Spinal cord (tissue), 10 donors: Measurements from ENCODE around the gene EPHB3. TPM values are rescaled to one million over a fixed set of nuclear protein-coding genes. Genes with fewer than 3 reads are reported as not detected.
A peak's percentile ranks its signal among the peaks of the same experiment; 100 is the strongest.

ENCODE experiments used
- DNase-seq, 6 donors: peaks; one replicate each; pipeline versions ENCODE4 v3.0.0 to v3.0.0-alpha.2; 2013 to 2015; ENCODE audit warnings: low spot score in 6 of 6, low read depth in 4 of 6
- H3K27ac ChIP-seq: one replicate; pipeline ENCODE4 v1.5.1; 2013; ENCODE audit warnings: low read depth, low read length, control low read depth
- H3K27me3 ChIP-seq: one replicate; pipeline ENCODE4 v1.6.1; 2013; ENCODE audit warnings: low read length; ENCODE audit not compliant: control insufficient read depth, insufficient read depth
- H3K36me3 ChIP-seq: one replicate; pipeline ENCODE4 v1.6.1; 2013; ENCODE audit warnings: low read length; ENCODE audit not compliant: control insufficient read depth, insufficient read depth
- H3K4me1 ChIP-seq: one replicate; pipeline ENCODE4 v1.6.1; 2013; ENCODE audit warnings: low read length; ENCODE audit not compliant: control insufficient read depth, insufficient read depth
- H3K4me3 ChIP-seq: one replicate; pipeline ENCODE4 v1.5.1; 2013; ENCODE audit warnings: low read depth, low read length, control low read depth
- H3K9me3 ChIP-seq: one replicate; pipeline ENCODE4 v1.6.1; 2013; ENCODE audit warnings: low read length; ENCODE audit not compliant: control insufficient read depth, insufficient read depth
- WGBS: methylation state at CpG from one replicate; pipeline ENCODE4 v1.1.5; 2013; ENCODE audit warnings: missing lambda C conversion rate; ENCODE audit not compliant: insufficient coverage; 5-methylcytosine and 5-hydroxymethylcytosine counted together
- polyA plus RNA-seq, 2 donors: library from polyadenylated mRNA; unstranded; fragments of 120-200 nt; gene quantifications; one replicate each; pipeline ENCODE4 v1.2.1, GENCODE V29; 2013; ENCODE audit not compliant: insufficient read length in 2 of 2
- total RNA-seq, 2 donors: library from RNA; depleted of rRNA in 1 of 2; stranded (reverse); fragments of 120-200 nt in 1 of 2; fragments of >200 nt in 1 of 2; gene quantifications; one replicate each; pipeline versions ENCODE4 v1.2.3 to v1.2.4, GENCODE V29; 2013 to 2014
- donor health status: healthy.

EPHB3 gene
- total and polyA plus RNA-seq, 4 donors, result 9.3 to 35.2 (median 18.6) TPM

GRCh38 chr3:184577546-184577945 is 16.0 kb downstream of the EPHB3 start:
- 95% methylated on average over 12 of the region's 15 CpGs for WGBS
- Histone ChIP-seq H3K4me3 (no peak overlapping the region), H3K27ac (no peak overlapping the region), H3K4me1 (peaks cover 43% of the 10 kb centered on the region), H3K27me3 (peaks cover 2% of the 10 kb centered on the region), H3K9me3 (no peaks in the 10 kb centered on the region), H3K36me3 (peaks cover 96% of the 10 kb centered on the region)
- DNase-seq, result no peak

GRCh38 chr3:184578218-184578617 is 16.6 kb downstream of the EPHB3 start:
- WGBS, result 77% methylated on average over 7 of the region's 7 CpGs
- Histone ChIP-seq H3K4me1 (peaks cover 43% of the 10 kb centered on the region), H3K4me3 (no peak overlapping the region), H3K9me3 (no peaks in the 10 kb centered on the region), H3K36me3 (peaks cover 91% of the 10 kb centered on the region), H3K27me3 (no peaks in the 10 kb centered on the region), H3K27ac (no peak overlapping the region)
- DNase-seq, result no peak

GRCh38 chr3:184578822-184579221 is 17.2 kb downstream of the EPHB3 start:
- no peak for DNase-seq
- no peaks in the 10 kb centered on the region for H3K27me3 ChIP-seq
- WGBS, result 47% methylated on average over 7 of the region's 7 CpGs
- H3K9me3 ChIP-seq, result no peaks in the 10 kb centered on the region
- H3K36me3 ChIP-seq, result peaks cover 86% of the 10 kb centered on the region
- no peak overlapping the region for H3K4me3 ChIP-seq
- no peak overlapping the region for H3K27ac ChIP-seq
- peaks cover 40% of the 10 kb centered on the region for H3K4me1 ChIP-seq

- H3K4me1 ChIP-seq, result peaks cover 40% of the 10 kb centered on the region
- H3K27ac ChIP-seq, result no peak overlapping the region
- no peaks in the 10 kb centered on the region for H3K27me3 ChIP-seq
- peaks cover 79% of the 10 kb centered on the region for H3K36me3 ChIP-seq
- WGBS, result 91% methylated on average over 21 of the region's 22 CpGs
- no peak overlapping the region for H3K4me3 ChIP-seq
- DNase-seq, result no peak
- no peaks in the 10 kb centered on the region for H3K9me3 ChIP-seq
These were observed 17.9 kb downstream of the EPHB3 start for GRCh38 chr3:184579513-184579912.

DNA sequence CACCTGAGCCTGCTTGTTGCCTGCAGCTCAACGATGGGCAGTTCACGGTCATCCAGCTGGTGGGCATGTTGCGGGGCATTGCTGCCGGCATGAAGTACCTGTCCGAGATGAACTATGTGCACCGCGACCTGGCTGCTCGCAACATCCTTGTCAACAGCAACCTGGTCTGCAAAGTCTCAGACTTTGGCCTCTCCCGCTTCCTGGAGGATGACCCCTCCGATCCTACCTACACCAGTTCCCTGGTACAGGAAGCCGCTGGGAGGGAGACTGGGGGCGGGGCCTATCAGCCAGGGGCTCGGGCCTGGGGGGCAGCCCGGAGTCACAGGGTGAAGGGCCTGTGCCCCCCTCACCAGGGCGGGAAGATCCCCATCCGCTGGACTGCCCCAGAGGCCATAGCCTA is 18.8 kb downstream of the EPHB3 start:
- H3K27ac ChIP-seq, result no peak overlapping the region

DNA sequence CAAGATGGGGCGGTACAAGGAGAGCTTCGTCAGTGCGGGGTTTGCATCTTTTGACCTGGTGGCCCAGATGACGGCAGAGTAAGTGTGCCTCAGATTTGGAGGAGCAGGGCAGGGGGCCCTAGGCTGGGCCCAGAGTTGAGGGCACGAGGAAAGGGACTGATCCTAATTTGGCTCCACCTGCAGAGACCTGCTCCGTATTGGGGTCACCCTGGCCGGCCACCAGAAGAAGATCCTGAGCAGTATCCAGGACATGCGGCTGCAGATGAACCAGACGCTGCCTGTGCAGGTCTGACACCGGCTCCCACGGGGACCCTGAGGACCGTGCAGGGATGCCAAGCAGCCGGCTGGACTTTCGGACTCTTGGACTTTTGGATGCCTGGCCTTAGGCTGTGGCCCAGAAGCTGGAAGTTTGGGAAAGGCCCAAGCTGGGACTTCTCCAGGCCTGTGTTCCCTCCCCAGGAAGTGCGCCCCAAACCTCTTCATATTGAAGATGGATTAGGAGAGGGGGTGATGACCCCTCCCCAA is 19.8 kb downstream of the EPHB3 start:
- Histone ChIP-seq H3K36me3 (peaks cover 62% of the 10 kb centered on the region), H3K9me3 (no peaks in the 10 kb centered on the region), H3K4me1 (peaks cover 34% of the 10 kb centered on the region), H3K27me3 (no peaks in the 10 kb centered on the region), H3K4me3 (no peak overlapping the region), H3K27ac (no peak overlapping the region)
- WGBS, result 81% methylated on average over 14 of the region's 15 CpGs
- DNase-seq, result no peak

More for the DNA sequence above, 18.8 kb downstream of the EPHB3 start:
- no peak for DNase-seq
- H3K27me3 ChIP-seq, result no peaks in the 10 kb centered on the region
- H3K4me1 ChIP-seq, result peaks cover 34% of the 10 kb centered on the region
- no peak overlapping the region for H3K4me3 ChIP-seq
- 88% methylated on average over 16 of the region's 16 CpGs for WGBS
- no peaks in the 10 kb centered on the region for H3K9me3 ChIP-seq
- peaks cover 72% of the 10 kb centered on the region for H3K36me3 ChIP-seq

DNA sequence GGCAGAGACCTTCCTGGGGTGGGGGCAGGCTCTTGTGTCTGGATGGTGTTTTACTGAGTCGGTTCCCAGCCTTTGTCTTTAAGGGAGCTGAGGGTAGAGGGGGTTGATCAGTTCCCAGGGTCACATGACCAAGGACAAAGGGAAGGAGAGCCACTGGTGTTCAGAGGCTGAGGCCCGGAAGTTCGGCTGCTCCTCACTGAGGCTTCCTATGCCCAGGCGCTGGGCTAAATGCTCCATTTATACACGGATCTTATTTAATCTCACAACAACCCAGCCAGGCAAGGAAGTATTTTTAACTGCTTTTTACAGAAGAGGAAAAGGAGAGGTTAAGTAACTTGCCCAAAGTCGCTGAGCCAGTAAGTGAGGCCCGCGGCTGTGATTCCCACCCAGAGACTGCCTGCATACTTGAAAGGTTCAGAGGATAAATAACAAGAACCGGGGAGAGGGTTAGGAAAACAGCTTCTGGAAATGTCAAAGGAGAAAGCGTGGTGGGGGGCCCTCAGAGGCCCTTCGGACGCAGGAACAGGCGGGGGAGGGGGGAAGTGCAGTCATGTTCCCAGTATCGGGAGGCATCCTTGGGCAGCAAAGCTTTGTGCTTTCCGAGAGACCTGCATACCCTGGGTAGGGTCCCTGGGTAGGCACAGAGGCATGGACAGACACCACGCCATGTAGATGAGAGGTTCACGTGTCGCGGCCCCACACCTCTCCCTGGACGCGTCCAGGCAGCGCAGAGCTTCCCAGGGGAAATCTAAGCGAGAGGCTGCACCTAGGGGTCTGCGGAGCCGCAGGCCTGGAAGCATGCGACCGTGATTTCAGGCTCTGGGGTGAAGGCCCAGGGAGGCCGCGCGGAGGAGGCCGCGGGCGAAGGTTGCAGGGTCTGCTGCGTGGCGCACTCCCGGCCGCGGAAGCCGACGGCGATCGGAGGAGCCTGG is 21.3 kb downstream of the EPHB3 start:
- DNase-seq, result peak in 2 of 6 donors; percentile 76 to 84
- peak overlapping the region; percentile 76 for H3K27ac ChIP-seq
- no peaks in the 10 kb centered on the region for H3K27me3 ChIP-seq
- WGBS, result 11% methylated on average over 40 of the region's 42 CpGs
- no peaks in the 10 kb centered on the region for H3K9me3 ChIP-seq
- peaks cover 34% of the 10 kb centered on the region for H3K4me1 ChIP-seq
- H3K36me3 ChIP-seq, result peaks cover 48% of the 10 kb centered on the region
- H3K4me3 ChIP-seq, result peak overlapping the region; percentile 41

DNA sequence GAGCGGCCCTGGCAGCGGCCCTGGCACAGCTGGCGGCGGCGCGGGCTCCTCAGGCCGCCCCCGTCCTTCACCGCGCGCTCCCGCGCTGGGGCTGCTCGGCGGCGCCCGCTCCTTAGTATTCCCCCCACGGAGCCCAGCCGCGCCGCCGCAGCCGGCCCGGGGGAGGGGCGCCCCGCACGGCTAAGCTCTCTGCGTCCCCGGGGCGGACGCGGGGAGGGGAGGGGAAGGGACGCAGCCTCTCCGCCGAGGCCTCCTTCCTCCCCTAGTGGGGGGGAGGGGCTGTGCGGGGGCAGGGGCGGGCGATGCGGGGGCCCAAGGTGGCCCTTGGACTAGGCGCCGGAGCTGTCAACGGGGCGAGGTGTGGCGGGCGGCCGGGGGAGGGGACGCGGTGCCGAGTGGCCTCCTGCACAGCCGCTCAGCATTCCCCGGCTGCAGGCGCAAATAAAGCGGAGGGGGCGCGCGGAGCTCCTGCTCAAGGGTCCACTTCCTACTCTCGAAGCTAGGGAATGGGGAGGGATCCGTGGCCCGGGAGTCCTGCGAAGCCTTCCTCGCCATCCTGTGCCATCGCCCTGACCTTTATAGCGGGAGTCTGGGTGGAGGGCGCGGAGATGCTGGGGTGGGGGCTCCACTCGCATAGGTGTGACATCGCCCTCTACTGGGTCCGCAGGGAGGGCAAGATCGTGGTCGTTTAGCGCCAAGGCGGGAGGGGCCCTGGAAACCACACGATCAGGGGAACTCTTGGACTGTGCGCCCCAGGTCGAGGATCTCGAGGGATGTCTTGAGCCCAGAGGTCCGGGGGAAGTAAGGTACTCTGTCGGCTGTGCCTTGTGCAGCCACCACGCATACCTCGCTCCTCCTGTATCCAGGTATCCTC is 22.2 kb downstream of the EPHB3 start:
- no peaks in the 10 kb centered on the region for H3K27me3 ChIP-seq
- 5% methylated on average over 63 of the region's 80 CpGs for WGBS
- peaks cover 39% of the 10 kb centered on the region for H3K36me3 ChIP-seq
- H3K4me1 ChIP-seq, result peaks cover 32% of the 10 kb centered on the region
- peak overlapping the region; percentile 41 for H3K4me3 ChIP-seq
- H3K9me3 ChIP-seq, result no peaks in the 10 kb centered on the region
- peak in 3 of 6 donors; percentile 61 to 90 (median 87) for DNase-seq
- H3K27ac ChIP-seq, result peak overlapping the region; percentile 55

GRCh38 chr3:184584464-184584891 is 22.9 kb downstream of the EPHB3 start:
- H3K4me1 ChIP-seq, result peaks cover 31% of the 10 kb centered on the region
- whole genome bisulfite sequencing, result 27% methylated on average over 3 of the region's 11 CpGs
- no peaks in the 10 kb centered on the region for H3K27me3 ChIP-seq
- peak overlapping the region; percentile 55 for H3K27ac ChIP-seq
- no peaks in the 10 kb centered on the region for H3K9me3 ChIP-seq
- peaks cover 32% of the 10 kb centered on the region for H3K36me3 ChIP-seq
- no peak for DNase-seq
- peak overlapping the region; percentile 41 for H3K4me3 ChIP-seq
